GM12878 (cell line): ENCODE data around the gene CHRNB2. TPM values are rescaled to one million over a fixed set of nuclear protein-coding genes. Genes with fewer than 3 reads are reported as not detected.

ENCODE experiments used
- ATAC-seq: fragments of 200-7000 bp; cut with Tn5 transposase; 3 replicates; pipeline ENCODE4 v1.9.1; 2020; ENCODE audit warnings: mild to moderate bottlenecking, moderate library complexity
- BruUV-seq: library from RNA; stranded (reverse); fragments of 400-500 nt; replicated peaks from 2 replicates; lab custom pipeline; 2021; lab: Mats Ljungman, UMichigan
- CTCF ChIA-PET: fragments of 300-600 bp; sonication (Branson Sonifier 250); formaldehyde crosslinking; extraction: SDS; loops from one replicate; lab custom pipeline; 2021; ENCODE audit warnings: inconsistent platforms; lab: Yijun Ruan, JAX
- POLR2A ChIA-PET: fragments of 350-600 bp; formaldehyde crosslinking; extraction: SDS; loops from one replicate; lab custom pipeline; 2021; ENCODE audit warnings: inconsistent platforms; lab: Charles Lee
- RAD21 ChIA-PET: fragments of 300-600 bp; sonication (Branson Sonifier 250); formaldehyde crosslinking; loops from one replicate; lab custom pipeline; 2023; ENCODE audit warnings: antibody characterized with exemption; ENCODE audit not compliant: unreplicated experiment; lab: Charles Lee
- SMC1A ChIA-PET: fragments of 300-600 bp; sonication (Branson Sonifier 250); formaldehyde crosslinking; loops from one replicate; lab custom pipeline; 2023; ENCODE audit not compliant: unreplicated experiment, uncharacterized antibody; lab: Charles Lee
- DNase-seq: peaks from one replicate; pipeline ENCODE4 v3.0.0-alpha.2; 2011; ENCODE audit warnings: low read depth, low spot score
- FAIRE-seq: peaks from 3 replicates; lab custom pipeline; 2011; peaks lifted over from hg19 to GRCh38; lab: Jason Lieb, UNC
- H2AFZ ChIP-seq: 2 replicates; pipeline ENCODE4 v1.6.0; 2011; ENCODE audit warnings: low read depth, low read length, control low read depth; ENCODE audit not compliant: control insufficient read depth
- H3K27ac ChIP-seq: 2 replicates; pipeline ENCODE4 v1.5.1; 2011; ENCODE audit warnings: control low read depth; ENCODE audit not compliant: control insufficient read depth, insufficient read depth
- H3K27me3 ChIP-seq, 2 experiments: replicated peaks in 1 of 2; 2 replicates each; pipeline versions ENCODE4 v1.6.0 to v1.6.1; 2011; ENCODE audit warnings: low read length in 1 of 2; ENCODE audit not compliant: control insufficient read depth in 2 of 2, insufficient read depth in 2 of 2
- H3K36me3 ChIP-seq, 2 experiments: 2 replicates each; pipeline ENCODE4 v1.5.1; 2011; ENCODE audit warnings: low read length in 1 of 2; ENCODE audit not compliant: control insufficient read depth in 2 of 2, insufficient read depth in 2 of 2
- H3K4me1 ChIP-seq: 2 replicates; pipeline ENCODE4 v1.6.1; 2011; ENCODE audit warnings: mild to moderate bottlenecking, low read length, moderate library complexity, mixed read lengths; ENCODE audit not compliant: control insufficient read depth, insufficient read depth
- H3K4me2 ChIP-seq: 2 replicates; pipeline ENCODE4 v1.6.0; 2011; ENCODE audit warnings: control low read depth; ENCODE audit not compliant: control insufficient read depth, insufficient read depth
- H3K4me3 ChIP-seq: fragments of 200-600 bp; sonication (generic); 2 replicates; pipeline ENCODE4 v1.5.1; 2016
- H3K79me2 ChIP-seq: 2 replicates; pipeline ENCODE4 v1.6.0; 2011; ENCODE audit warnings: low read length; ENCODE audit not compliant: control insufficient read depth, insufficient read depth
- H3K9ac ChIP-seq: 2 replicates; pipeline ENCODE4 v1.8.0; 2011; ENCODE audit warnings: low read length, control low read depth, mixed read lengths; ENCODE audit not compliant: control insufficient read depth, insufficient read depth
- H3K9me3 ChIP-seq: replicated peaks from 3 replicates; pipeline ENCODE4 v1.5.1; 2011; ENCODE audit warnings: mild to moderate bottlenecking, low read length; ENCODE audit not compliant: control insufficient read depth, insufficient read depth
- H4K20me1 ChIP-seq: 2 replicates; pipeline ENCODE4 v1.6.0; 2011; ENCODE audit not compliant: control insufficient read depth, insufficient read depth
- CEBPZ ChIP-seq: fragments of 150-350 bp; IDR thresholded peaks from 2 replicates; pipeline ENCODE4 v1.6.1; 2016; ENCODE audit warnings: low read depth, low read length
- DPF2 ChIP-seq: fragments of 450-650 bp; IDR thresholded peaks from 2 replicates; pipeline ENCODE4 v1.6.1; 2017; ENCODE audit warnings: mild to moderate bottlenecking
- E2F4 ChIP-seq: IDR thresholded peaks from 2 replicates; pipeline ENCODE4 v1.6.1; 2012; ENCODE audit warnings: low read depth, low read length, improper control_type of control experiment
- NFIC ChIP-seq: IDR thresholded peaks from 2 replicates; pipeline ENCODE4 v1.6.1; 2012; ENCODE audit warnings: low read depth, mild to moderate bottlenecking, inconsistent platforms, low read length, moderate library complexity
- SUPT20H ChIP-seq: IDR thresholded peaks from 2 replicates; pipeline ENCODE4 v1.6.1; 2011; ENCODE audit warnings: low read depth, mild to moderate bottlenecking, low read length, moderate library complexity, borderline replicate concordance; ENCODE audit not compliant: control insufficient read depth
- WGBS: methylation state at CpG from one replicate; pipeline ENCODE4 v1.1.6; 2016; ENCODE audit warnings: low lambda C conversion rate; ENCODE audit not compliant: insufficient replicate concordance, insufficient coverage; ENCODE audit errors: missing lambda C conversion rate; 5-methylcytosine and 5-hydroxymethylcytosine counted together
- in situ Hi-C: fragments of 300-500 bp; cut with MboI; formaldehyde crosslinking; loops from 9 replicates; pipeline ENCODE4 v1.14.3; 2018; ENCODE audit warnings: mixed read lengths
- intact Hi-C: fragments of 100-400 bp; cut with micrococcal nuclease; formaldehyde crosslinking; loops from one replicate; pipeline ENCODE4 v1.14.2; 2022; ENCODE audit not compliant: unreplicated experiment
- polyA plus RNA-seq, 11 experiments: library from polyadenylated mRNA; depleted of rRNA in 4 of 11; unstranded in 6 of 11; stranded (reverse) in 5 of 11; fragments of >200 nt; fragmentation: Nextera tagmentation in 4 of 11; fragmentation: Illumina TruSeq in 1 of 11; extraction: Ambion mirVana in 4 of 11; extraction: Trizol in 1 of 11; gene quantifications; 1 replicate in 1 of 11; 2 replicates in 10 of 11; pipeline versions ENCODE4 v1.2.1 to v1.2.3, GENCODE V29; 2011 to 2016; ENCODE audit warnings: inconsistent platforms in 2 of 11, missing spikeins in 2 of 11, low read depth in 1 of 11
- total RNA-seq, 4 experiments: library from RNA; depleted of rRNA in 3 of 4; stranded (reverse); fragments of >200 nt in 3 of 4; fragmentation: Illumina TruSeq in 1 of 4; extraction: Trizol in 1 of 4; gene quantifications; 2 replicates each; pipeline versions ENCODE4 v1.2.1 to v1.2.3, GENCODE V29; 2013 to 2021

CHRNB2 gene
- total and polyA plus RNA-seq, 10 of the 15 experiments (the other 5 are each of a cell fraction or from before 2014, with no cell fraction given): 0.01 to 0.11 (median 0.03) TPM; not detected in 6

GRCh38 chr1:154547105-154547732 is 20.4 kb upstream of the CHRNB2 start (continued):
- no peak for TF ChIP-seq CEBPZ

GRCh38 chr1:154548028-154548427 is 19.6 kb upstream of the CHRNB2 start:
- TF ChIP-seq NFIC: no peak
- TF ChIP-seq DPF2: no peak
- no peak for TF ChIP-seq SUPT20H
- no peak for TF ChIP-seq E2F4
- TF ChIP-seq, all 136 proteins: peak for 0
- ATAC-seq: peak; percentile 40; the same call in 2 of the 3 replicates
- RAD21 ChIA-PET: interaction anchor here (7.0 kb wide), 1 partner anchor 65 kb away, joined by 189 read pairs; no protein-coding TSS in a partner anchor

More at GRCh38 chr1:154548028-154548427, 19.6 kb upstream of the CHRNB2 start:
- ChIA-PET POLR2A (no interaction called here), SMC1A (interaction anchor here (1.0 to 6.9 kb wide), 3 partner anchors 9 to 140 kb away, joined by 3 to 151 read pairs (median 4); no protein-coding TSS in a partner anchor), CTCF (interaction anchor here (0.9 to 6.1 kb wide), 4 partner anchors 12 to 65 kb away, joined by 3 to 302 read pairs (median 4); no protein-coding TSS in a partner anchor)
- Histone ChIP-seq H3K36me3 (peaks cover 26 to 31% of the 10 kb centered on the region in 2 experiments), H3K79me2 (no peaks in the 10 kb centered on the region; the same call in 1 of the 2 replicates), H3K27ac (no peak overlapping the region), H3K4me2 (no peak overlapping the region), H3K4me3 (no peak overlapping the region), H3K27me3 (no peaks in the 10 kb centered on the region), H3K4me1 (peaks cover 16% of the 10 kb centered on the region), H2AFZ (no peak overlapping the region), H4K20me1 (peaks cover 6% of the 10 kb centered on the region; the same call in 1 of the 2 replicates), H3K9me3 (no peaks in the 10 kb centered on the region), H3K9ac (no peak overlapping the region)
- WGBS: 8% methylated on average over 1 of the region's 1 CpG
- no TSS peak for BruUV-seq
- intact Hi-C loops: loop anchor here (5.0 kb wide), 1 partner anchor 211 kb away; no protein-coding TSS in a partner anchor
- in situ Hi-C loops: no loop called here
- DNase-seq (no peak), FAIRE-seq (no peak)
